IMR-90 (cell line): ENCODE data around the gene KRTCAP2. TPM values are rescaled to one million over a fixed set of nuclear protein-coding genes. Genes with fewer than 3 reads are reported as not detected.

Source experiments
- ATAC-seq: fragments of 200-7000 bp; cut with Tn5 transposase; 2 replicates; pipeline ENCODE4 v1.9.1; 2020; ENCODE audit warnings: low read depth, mild to moderate bottlenecking, moderate library complexity
- BruUV-seq: library from RNA; stranded (reverse); fragments of 400-500 nt; replicated peaks from 2 replicates; lab custom pipeline; 2021; lab: Mats Ljungman, UMichigan
- CTCF ChIA-PET: fragments of 300-600 bp; formaldehyde crosslinking; extraction: SDS; loops from one replicate; lab custom pipeline; 2021; ENCODE audit warnings: antibody characterized with exemption; lab: Yijun Ruan, JAX
- POLR2A ChIA-PET: fragments of 300-600 bp; sonication (Branson Sonifier 250); formaldehyde crosslinking; loops from one replicate; lab custom pipeline; 2022; ENCODE audit warnings: antibody characterized with exemption; ENCODE audit not compliant: unreplicated experiment; lab: Charles Lee
- DNase-seq: peaks from one replicate; pipeline ENCODE4 v3.0.0; 2013
- H2AFZ ChIP-seq: replicated peaks from 2 replicates; pipeline ENCODE3; 2013; ENCODE audit warnings: low read length, mild to moderate bottlenecking; ENCODE audit not compliant: poor library complexity
- H2AK5ac ChIP-seq: 2 replicates; pipeline ENCODE4 v1.6.1; 2013; ENCODE audit warnings: low read depth, low read length, inconsistent platforms
- H2AK9ac ChIP-seq: replicated peaks from 2 replicates; pipeline ENCODE3; 2013; ENCODE audit warnings: mild to moderate bottlenecking, low read depth, low read length, moderate library complexity; ENCODE audit not compliant: poor library complexity
- H2BK120ac ChIP-seq: 2 replicates; pipeline ENCODE4 v1.6.1; 2013; ENCODE audit warnings: low read depth, low read length, inconsistent platforms
- H2BK15ac ChIP-seq: 3 replicates; pipeline ENCODE4 v1.6.1; 2013; ENCODE audit warnings: low read depth, low read length, inconsistent platforms
- H2BK20ac ChIP-seq: 2 replicates; pipeline ENCODE4 v1.6.1; 2013; ENCODE audit warnings: low read depth, mild to moderate bottlenecking, inconsistent platforms, low read length, moderate library complexity
- H2BK5ac ChIP-seq: 2 replicates; pipeline ENCODE4 v1.6.1; 2013; ENCODE audit warnings: mild to moderate bottlenecking, low read depth, low read length, inconsistent platforms; ENCODE audit not compliant: poor library complexity, severe bottlenecking
- H3K14ac ChIP-seq: replicated peaks from 2 replicates; pipeline ENCODE4 v1.6.1; 2013; ENCODE audit warnings: low read depth, low read length, inconsistent platforms
- H3K18ac ChIP-seq: 2 replicates; pipeline ENCODE4 v1.6.1; 2013; ENCODE audit warnings: low read depth, low read length, control low read depth
- H3K23ac ChIP-seq: 2 replicates; pipeline ENCODE4 v1.6.1; 2013; ENCODE audit warnings: low read depth, low read length, inconsistent platforms
- H3K27ac ChIP-seq: 2 replicates; pipeline ENCODE4 v1.5.1; 2013; ENCODE audit warnings: mild to moderate bottlenecking, control low read depth, low read length; ENCODE audit not compliant: insufficient read depth
- H3K27me3 ChIP-seq: 2 replicates; pipeline ENCODE4 v1.6.1; 2013; ENCODE audit warnings: low read length; ENCODE audit not compliant: control insufficient read depth, insufficient read depth
- H3K36me3 ChIP-seq: 2 replicates; pipeline ENCODE4 v1.6.1; 2013; ENCODE audit warnings: low read length, mixed read lengths; ENCODE audit not compliant: control insufficient read depth, insufficient read depth
- H3K4ac ChIP-seq: 2 replicates; pipeline ENCODE4 v1.6.1; 2013; ENCODE audit warnings: low read depth, low read length, inconsistent platforms
- H3K4me1 ChIP-seq: 2 replicates; pipeline ENCODE4 v1.6.1; 2013; ENCODE audit warnings: low read length, mixed read lengths; ENCODE audit not compliant: control insufficient read depth, insufficient read depth
- H3K4me2 ChIP-seq: 2 replicates; pipeline ENCODE4 v1.6.1; 2013; ENCODE audit warnings: low read depth, mild to moderate bottlenecking, control low read depth, low read length, moderate library complexity
- H3K4me3 ChIP-seq: 2 replicates; pipeline ENCODE4 v1.5.1; 2013; ENCODE audit warnings: low read depth, mild to moderate bottlenecking, control low read depth, low read length, moderate library complexity; ENCODE audit not compliant: insufficient read depth
- H3K56ac ChIP-seq: 2 replicates; pipeline ENCODE4 v1.6.1; 2013; ENCODE audit warnings: low read length, inconsistent platforms; ENCODE audit not compliant: insufficient read depth; ENCODE audit errors: extremely low read depth
- H3K79me1 ChIP-seq, 2 experiments: 2 replicates each; pipeline ENCODE4 v1.6.1; 2013; ENCODE audit warnings: low read length in 2 of 2, inconsistent platforms in 1 of 2, low read depth in 1 of 2
- H3K9ac ChIP-seq: 2 replicates; pipeline ENCODE4 v1.6.1; 2013; ENCODE audit warnings: low read depth, low read length, control low read depth
- H3K9me1 ChIP-seq: 2 replicates; pipeline ENCODE4 v1.6.1; 2013; ENCODE audit warnings: low read length, inconsistent platforms; ENCODE audit not compliant: insufficient read depth
- H3K9me3 ChIP-seq: 2 replicates; pipeline ENCODE4 v1.6.1; 2013; ENCODE audit warnings: low read length; ENCODE audit not compliant: control insufficient read depth, insufficient read depth
- H4K20me1 ChIP-seq: 2 replicates; pipeline ENCODE4 v1.6.1; 2013; ENCODE audit warnings: low read length, inconsistent platforms; ENCODE audit not compliant: insufficient read depth
- H4K5ac ChIP-seq: 2 replicates; pipeline ENCODE4 v1.6.1; 2013; ENCODE audit warnings: mild to moderate bottlenecking, low read depth, low read length, control low read depth
- H4K8ac ChIP-seq, 2 experiments: 2 replicates each; pipeline ENCODE4 v1.6.1; 2013; ENCODE audit warnings: low read depth in 2 of 2, low read length in 2 of 2, control low read depth in 1 of 2, inconsistent platforms in 1 of 2
- H4K91ac ChIP-seq: 2 replicates; pipeline ENCODE4 v1.6.1; 2013; ENCODE audit warnings: low read depth, low read length, inconsistent platforms; ENCODE audit not compliant: insufficient read depth
- BHLHE40 ChIP-seq: fragments of 150-350 bp; IDR thresholded peaks from 2 replicates; pipeline ENCODE4 v1.6.1; 2016; ENCODE audit warnings: mild to moderate bottlenecking, low read depth, low read length
- CHD1 ChIP-seq: IDR thresholded peaks from 2 replicates; pipeline ENCODE4 v1.6.1; 2012; ENCODE audit warnings: low read depth, low read length, improper control_type of control experiment
- ELK1 ChIP-seq: fragments of 150-350 bp; IDR thresholded peaks from 2 replicates; pipeline ENCODE4 v1.6.1; 2016; ENCODE audit warnings: low read depth, mild to moderate bottlenecking, low read length, moderate library complexity, borderline replicate concordance
- FOS ChIP-seq: fragments of 150-350 bp; IDR thresholded peaks from 2 replicates; pipeline ENCODE4 v1.6.1; 2016; ENCODE audit warnings: low read depth, low read length
- MAFK ChIP-seq: IDR thresholded peaks from 2 replicates; pipeline ENCODE4 v1.6.1; 2012; ENCODE audit warnings: low read depth, low read length, improper control_type of control experiment
- MAZ ChIP-seq: IDR thresholded peaks from 2 replicates; pipeline ENCODE4 v1.6.1; 2012; ENCODE audit warnings: low read depth, mild to moderate bottlenecking, low read length, improper control_type of control experiment, moderate library complexity, borderline replicate concordance
- NFE2L2 ChIP-seq: fragments of 150-350 bp; IDR thresholded peaks from 2 replicates; pipeline ENCODE4 v1.6.1; 2016; ENCODE audit warnings: low read depth, mild to moderate bottlenecking, low read length
- POLR2A ChIP-seq: IDR thresholded peaks from 2 replicates; pipeline ENCODE4 v1.6.1; 2012; ENCODE audit warnings: mild to moderate bottlenecking, low read depth, low read length
- RAD21 ChIP-seq: IDR thresholded peaks from 2 replicates; pipeline ENCODE4 v1.6.1; 2012; ENCODE audit warnings: low read length, improper control_type of control experiment
- RCOR1 ChIP-seq: IDR thresholded peaks from 2 replicates; pipeline ENCODE4 v1.6.1; 2012; ENCODE audit warnings: mild to moderate bottlenecking, low read length, improper control_type of control experiment; ENCODE audit not compliant: insufficient replicate concordance
- SMC3 ChIP-seq: fragments of 150-350 bp; IDR thresholded peaks from 2 replicates; pipeline ENCODE4 v1.6.1; 2016; ENCODE audit warnings: low read depth, mild to moderate bottlenecking, antibody characterized with exemption, low read length, moderate library complexity
- USF2 ChIP-seq: fragments of 150-350 bp; IDR thresholded peaks from 2 replicates; pipeline ENCODE4 v1.6.1; 2017; ENCODE audit warnings: mild to moderate bottlenecking, antibody characterized with exemption, low read length, low read depth
- WGBS, 2 experiments: methylation state at CpG; one replicate each; pipeline versions ENCODE4 v1.1.5 to v1.1.7; 2013; ENCODE audit warnings: missing lambda C conversion rate in 2 of 2; ENCODE audit not compliant: insufficient read length in 1 of 2; ENCODE audit errors: extremely low coverage in 2 of 2; 5-methylcytosine and 5-hydroxymethylcytosine counted together
- dilution Hi-C: fragments of 300-500 bp; cut with HindIII; formaldehyde crosslinking; loops from one replicate; pipeline ENCODE4 v1.14.3; 2018; ENCODE audit warnings: low sequenced_read_pairs; ENCODE audit not compliant: unreplicated experiment
- in situ Hi-C: fragments of 300-500 bp; cut with MboI; formaldehyde crosslinking; loops from 3 replicates; pipeline ENCODE4 v1.14.3; 2019; ENCODE audit warnings: low sequenced_read_pairs, inconsistent platforms, mixed read lengths
- intact Hi-C: fragments of 100-400 bp; cut with micrococcal nuclease; formaldehyde crosslinking; loops from 2 replicates; pipeline ENCODE4 v1.10.0; 2022
- polyA plus RNA-seq, 3 experiments: library from polyadenylated mRNA; depleted of rRNA; stranded (reverse); fragments of >200 nt; gene quantifications; 2 replicates each; pipeline ENCODE4 v1.2.3, GENCODE V29; 2012; ENCODE audit warnings: low replicate concordance in 1 of 3
- total RNA-seq: library from RNA; depleted of rRNA; stranded (reverse); fragments of >200 nt; gene quantifications from 2 replicates; pipeline ENCODE4 v1.2.3, GENCODE V29; 2012
- TF ChIP-seq, protein P1 (sequence below): conservative IDR thresholded peaks from 2 replicates; pipeline ENCODE4 v1.5.1; 2012; ENCODE audit warnings: mild to moderate bottlenecking, low read depth, low read length, improper control_type of control experiment

KRTCAP2 gene
- total and polyA plus RNA-seq, 2 of the 4 experiments (the other 2 are of a cell fraction), result 76.7 to 232 TPM

- no peak overlapping the region for H3K14ac ChIP-seq
- H3K27me3 ChIP-seq, result peaks cover 6% of the 10 kb centered on the region; the same call in 1 of the 2 replicates
- intact Hi-C loops, result no loop called here
- no peak overlapping the region for H3K4me3 ChIP-seq
- H2AFZ ChIP-seq, result no peak overlapping the region
- peaks cover 16% of the 10 kb centered on the region for H3K36me3 ChIP-seq
- no peak overlapping the region for H3K23ac ChIP-seq
- H2BK5ac ChIP-seq, result no peak overlapping the region
- WGBS, 2 experiments, result 80% methylated on average over 2 of the region's 10 CpGs; no CpG with 5 or more reads in 1 of the 2 experiments
- H4K8ac ChIP-seq, result no peak overlapping the region
- H4K5ac ChIP-seq, result no peak overlapping the region
- H2BK120ac ChIP-seq, result no peak overlapping the region
- ATAC-seq, result no peak
- DNase-seq, result no peak
- in situ Hi-C loops, result loop anchor here (5.0 kb wide), 1 partner anchor 76 kb away; no protein-coding TSS in a partner anchor
- no TSS peak for BruUV-seq
- H3K4ac ChIP-seq, result no peak overlapping the region
- TF ChIP-seq MAFK (no peak), RAD21 (no peak), SMC3 (no peak), CHD1 (no peak), NFE2L2 (no peak), POLR2A (no peak), RCOR1 (no peak), FOS (no peak), ELK1 (no peak), USF2 (no peak), MAZ (no peak), BHLHE40 (no peak)
- TF ChIP-seq, protein P1, sequence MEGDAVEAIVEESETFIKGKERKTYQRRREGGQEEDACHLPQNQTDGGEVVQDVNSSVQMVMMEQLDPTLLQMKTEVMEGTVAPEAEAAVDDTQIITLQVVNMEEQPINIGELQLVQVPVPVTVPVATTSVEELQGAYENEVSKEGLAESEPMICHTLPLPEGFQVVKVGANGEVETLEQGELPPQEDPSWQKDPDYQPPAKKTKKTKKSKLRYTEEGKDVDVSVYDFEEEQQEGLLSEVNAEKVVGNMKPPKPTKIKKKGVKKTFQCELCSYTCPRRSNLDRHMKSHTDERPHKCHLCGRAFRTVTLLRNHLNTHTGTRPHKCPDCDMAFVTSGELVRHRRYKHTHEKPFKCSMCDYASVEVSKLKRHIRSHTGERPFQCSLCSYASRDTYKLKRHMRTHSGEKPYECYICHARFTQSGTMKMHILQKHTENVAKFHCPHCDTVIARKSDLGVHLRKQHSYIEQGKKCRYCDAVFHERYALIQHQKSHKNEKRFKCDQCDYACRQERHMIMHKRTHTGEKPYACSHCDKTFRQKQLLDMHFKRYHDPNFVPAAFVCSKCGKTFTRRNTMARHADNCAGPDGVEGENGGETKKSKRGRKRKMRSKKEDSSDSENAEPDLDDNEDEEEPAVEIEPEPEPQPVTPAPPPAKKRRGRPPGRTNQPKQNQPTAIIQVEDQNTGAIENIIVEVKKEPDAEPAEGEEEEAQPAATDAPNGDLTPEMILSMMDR, result no peak
- no peak overlapping the region for H3K9ac ChIP-seq
- no peak overlapping the region for H2BK15ac ChIP-seq
- H3K4me2 ChIP-seq, result no peak overlapping the region
- no peak overlapping the region for H3K18ac ChIP-seq
- no peak overlapping the region for H2AK5ac ChIP-seq
- no peak overlapping the region for H2AK9ac ChIP-seq
- no peak overlapping the region for H2BK20ac ChIP-seq
- H3K79me1 ChIP-seq, result peaks cover 0 to 22% of the 10 kb centered on the region in 2 experiments
- no peaks in the 10 kb centered on the region; the same call in 1 of the 2 replicates for H3K9me1 ChIP-seq
- H4K91ac ChIP-seq, result no peak overlapping the region
- POLR2A ChIA-PET, result no interaction called here
- H3K9me3 ChIP-seq, result no peaks in the 10 kb centered on the region
- no peaks in the 10 kb centered on the region for H4K20me1 ChIP-seq
- no peak overlapping the region for H3K56ac ChIP-seq
- H3K4me1 ChIP-seq, result peaks cover 4% of the 10 kb centered on the region; the same call in 1 of the 2 replicates
- no peak overlapping the region for H3K27ac ChIP-seq
- CTCF ChIA-PET, result interaction anchor here (1.0 to 3.1 kb wide), 6 partner anchors 25 to 684 kb away, joined by 3 to 18 read pairs (median 5); no protein-coding TSS in a partner anchor
- dilution Hi-C loops, result no loop called here
Measured at GRCh38 chr1:155168456-155169210, 4.5 kb downstream of the KRTCAP2 start.
